HG03571 (cell line): ENCODE results near the gene LAMA2.

Experiments used
- ATAC-seq: cut with Tn5 transposase; IDR thresholded peaks from one replicate; pipeline ENCODE4 v1.9.1; 2021; ENCODE audit not compliant: unreplicated experiment

Gene LAMA2

DNA sequence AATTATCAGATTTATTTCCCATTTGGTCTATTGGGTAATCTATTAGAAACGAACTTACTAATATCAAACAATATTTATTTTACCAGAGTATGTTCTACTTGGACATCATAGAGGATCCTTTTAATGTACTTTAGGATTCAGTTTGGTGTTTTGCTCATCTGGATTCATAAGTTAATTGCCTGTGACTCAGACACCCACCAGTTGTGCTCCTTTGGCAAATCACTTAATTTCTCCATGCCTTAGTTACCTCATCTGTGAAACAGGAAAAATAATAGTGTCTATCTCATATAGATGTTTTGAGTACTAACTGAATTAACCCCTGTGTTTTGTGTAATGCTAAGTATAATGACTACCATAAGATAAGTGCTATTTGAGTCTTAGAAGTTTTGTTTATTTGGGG is 292.1 kb downstream of the LAMA2 start:
- ATAC-seq: no peak

DNA sequence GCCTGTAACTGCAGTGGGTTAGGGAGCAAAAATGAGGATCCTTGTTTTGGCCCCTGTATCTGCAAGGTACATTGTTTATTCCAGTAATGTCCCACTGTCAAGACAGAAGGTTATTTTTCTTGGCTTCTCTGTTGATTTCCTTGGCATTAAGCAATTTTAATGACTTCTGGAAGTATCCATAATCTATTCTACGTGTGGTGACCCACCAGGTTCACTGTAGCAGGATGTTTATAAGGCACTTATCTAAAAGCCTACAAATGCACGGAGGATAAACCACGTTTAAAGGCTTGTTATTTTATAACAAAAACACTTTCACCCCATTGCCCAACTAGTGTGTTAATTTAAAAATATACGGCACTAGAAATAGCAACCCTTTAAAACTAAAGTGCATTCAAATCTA is 294.9 kb downstream of the LAMA2 start:
- no peak for ATAC-seq

DNA sequence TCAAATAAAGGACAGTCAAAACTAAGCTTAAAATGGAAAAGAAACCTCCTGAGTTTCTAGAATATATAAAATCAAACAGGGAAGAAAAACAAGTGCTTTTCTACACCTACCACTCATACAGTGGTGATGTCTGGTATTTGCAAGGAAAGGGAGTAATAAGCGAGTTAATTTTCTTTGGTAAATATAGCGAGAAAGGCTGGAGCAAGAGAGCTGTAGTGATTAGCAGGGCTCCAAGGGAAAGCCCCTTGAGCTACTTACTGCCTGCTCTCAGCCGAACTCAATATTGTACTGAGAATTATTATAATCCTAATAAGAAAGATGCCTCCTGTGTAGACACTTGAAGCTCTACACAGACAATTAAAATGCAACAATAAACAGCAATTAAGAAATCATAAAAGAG is 296.3 kb downstream of the LAMA2 start:
- no peak for ATAC-seq

DNA sequence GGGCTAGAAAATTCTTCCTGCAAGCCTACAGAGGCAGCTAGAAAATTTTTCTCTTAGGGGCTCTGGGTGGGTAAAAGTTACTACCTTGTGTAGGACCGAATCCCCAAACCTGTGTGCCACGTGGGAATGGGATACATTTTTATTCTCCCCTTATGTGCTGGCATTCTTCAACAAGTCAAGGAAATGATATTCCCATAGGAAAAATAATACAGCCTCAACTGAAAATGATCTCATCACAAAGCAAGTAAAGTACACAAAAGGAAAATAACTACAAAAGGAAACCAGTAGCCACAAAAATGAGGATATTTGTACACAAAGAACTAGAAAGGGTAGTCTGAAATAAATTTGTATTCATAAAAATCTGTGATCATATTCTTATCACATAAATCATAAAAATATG is 298.1 kb downstream of the LAMA2 start:
- ATAC-seq: no peak

DNA sequence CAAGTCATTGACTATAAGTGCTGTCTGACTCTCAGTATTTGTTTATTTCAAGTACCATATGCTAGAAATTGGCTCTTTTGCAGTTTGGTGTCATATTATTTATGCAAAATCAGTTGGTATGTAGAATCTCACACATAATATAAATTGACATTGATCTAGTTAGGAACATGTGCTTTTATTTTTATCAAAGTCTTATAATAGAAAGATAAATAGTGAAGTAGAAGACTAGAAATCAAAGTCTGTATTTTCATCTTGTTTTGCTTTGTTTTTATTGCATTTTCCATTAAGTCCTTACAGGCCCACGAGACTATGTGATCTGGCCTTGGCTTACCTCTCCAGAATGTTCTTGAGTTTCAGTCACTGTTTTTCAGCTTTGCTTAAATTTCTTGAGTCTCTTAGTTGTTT is 300.3 kb downstream of the LAMA2 start:
- no peak for ATAC-seq

DNA sequence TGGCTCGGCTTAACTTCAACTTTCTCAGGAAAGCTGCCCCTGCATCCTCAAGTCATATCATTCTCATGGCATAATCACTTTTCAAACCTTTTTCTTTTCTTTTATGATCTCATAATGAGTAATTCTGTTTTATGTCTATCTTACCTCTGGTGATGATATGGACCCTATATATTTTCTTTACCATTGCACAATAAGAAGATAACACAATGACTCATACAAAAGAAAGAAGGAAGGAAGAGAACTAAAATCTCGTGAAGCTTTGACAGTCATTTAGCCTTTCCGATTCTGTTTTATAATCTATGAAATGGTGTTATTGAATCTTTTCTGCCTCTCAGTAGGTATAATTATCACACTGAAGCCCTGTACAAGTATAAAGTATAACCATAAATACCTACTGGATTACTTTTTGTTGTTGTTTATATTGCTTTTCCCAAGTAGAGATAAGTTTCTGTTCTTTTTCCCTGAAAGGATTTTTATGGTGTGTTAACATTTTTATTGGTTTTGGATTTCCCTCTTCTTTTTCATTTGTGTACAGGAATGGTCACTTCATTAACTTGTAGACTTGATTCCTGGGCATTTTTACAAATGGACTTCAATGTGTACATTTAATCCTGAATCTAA is 300.9 kb downstream of the LAMA2 start:
- ATAC-seq: no peak

DNA sequence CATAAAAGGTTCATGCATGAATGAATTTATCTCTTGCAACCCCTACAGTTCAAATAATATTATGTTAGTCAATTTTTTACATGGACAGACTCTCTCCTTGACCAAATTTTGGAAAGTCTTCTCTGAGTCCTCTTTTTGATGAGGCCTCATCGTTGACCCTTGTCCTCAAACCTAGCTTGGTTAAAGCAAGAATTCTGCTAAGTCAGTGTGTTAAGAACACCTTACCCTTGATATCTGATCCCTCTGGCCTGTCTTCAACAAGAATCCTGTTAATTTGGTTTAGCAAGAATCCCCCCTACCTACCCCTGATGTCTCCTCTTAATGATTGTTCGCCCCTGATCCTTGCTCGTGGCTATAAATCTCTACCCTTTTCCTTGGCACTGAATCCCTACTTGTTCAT is 301.4 kb downstream of the LAMA2 start:
- ATAC-seq: no peak

DNA sequence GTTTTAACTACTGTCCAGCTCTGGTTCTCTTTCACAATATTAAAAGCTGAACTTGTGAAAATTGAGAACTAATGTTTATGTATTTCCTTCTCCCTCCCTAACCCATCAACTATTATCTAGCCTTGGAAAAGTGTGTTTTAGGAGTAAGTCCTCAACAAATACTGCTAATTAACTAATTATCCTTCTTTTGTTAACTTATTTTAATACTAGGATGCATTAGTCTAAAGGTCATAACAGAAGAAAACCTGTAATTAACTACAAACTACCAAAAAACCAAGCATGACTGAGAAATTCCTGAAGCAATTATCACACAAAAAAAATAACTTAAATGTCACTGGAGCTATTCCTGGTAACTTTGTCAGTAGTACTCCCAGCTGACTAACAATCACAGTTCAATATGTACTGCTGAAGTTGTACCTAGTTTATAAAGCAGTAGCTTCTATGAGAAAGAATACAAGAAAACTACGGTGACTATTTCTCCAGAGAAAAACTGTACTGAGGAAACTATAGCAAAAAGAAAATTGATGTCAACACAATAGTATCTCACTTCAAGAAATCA is 301.9 kb downstream of the LAMA2 start:
- ATAC-seq: no peak

DNA sequence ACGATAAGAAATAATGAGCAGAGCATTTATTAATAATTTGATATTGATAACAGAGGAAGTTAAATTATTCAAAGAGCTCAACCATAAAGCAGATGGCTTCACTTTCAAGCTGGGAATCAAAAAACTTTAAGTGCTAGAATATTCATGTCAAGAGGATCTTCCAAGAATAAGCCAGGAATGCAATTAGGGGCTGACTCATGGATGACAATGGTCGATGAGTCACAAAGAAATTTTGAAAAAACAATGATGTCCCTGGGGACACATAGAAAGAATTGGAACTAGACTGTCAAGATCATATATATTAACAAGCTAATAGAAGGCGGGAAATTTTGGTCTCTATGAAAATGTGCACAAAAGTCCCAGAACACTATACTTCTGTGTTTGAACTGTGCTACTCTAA is 304.1 kb downstream of the LAMA2 start:
- ATAC-seq: no peak

DNA sequence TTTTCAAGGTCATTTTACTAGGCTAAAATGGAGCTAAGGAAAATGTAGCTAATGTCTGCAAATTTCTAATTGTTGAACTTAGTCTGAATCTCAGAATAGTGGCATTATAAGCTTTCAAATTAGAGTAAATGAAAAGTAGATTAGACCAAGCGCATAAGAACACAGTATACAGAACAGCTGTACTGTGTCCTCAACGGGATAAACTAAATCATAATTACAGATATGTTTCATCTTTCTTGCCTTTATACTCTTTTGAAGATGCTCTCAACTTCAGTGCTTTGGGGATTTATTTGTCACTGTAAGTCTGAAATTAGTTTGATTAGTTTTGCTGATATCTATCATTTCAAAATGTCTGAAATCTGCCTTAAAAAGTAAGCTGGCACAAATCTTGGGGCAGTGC is 305.4 kb downstream of the LAMA2 start:
- ATAC-seq: no peak

DNA sequence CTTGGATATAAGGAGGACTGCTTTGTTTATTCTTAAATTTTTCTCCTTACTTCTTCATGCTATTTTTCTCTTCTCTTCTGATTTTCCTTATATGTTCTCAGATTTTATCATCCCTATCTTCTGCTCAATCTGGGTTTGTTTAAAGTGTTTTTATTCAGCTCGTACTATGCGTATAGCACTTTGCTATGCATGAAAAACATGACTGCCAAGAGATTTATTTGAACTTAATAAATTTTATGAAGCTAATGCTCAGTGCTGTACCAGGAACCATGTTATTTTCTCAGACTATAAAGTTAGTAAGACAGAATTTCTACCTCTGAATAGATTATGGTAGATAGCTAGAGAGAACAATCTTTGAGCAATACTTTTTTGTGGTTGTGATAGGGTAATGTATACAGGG is 305.9 kb downstream of the LAMA2 start:
- ATAC-seq: no peak

DNA sequence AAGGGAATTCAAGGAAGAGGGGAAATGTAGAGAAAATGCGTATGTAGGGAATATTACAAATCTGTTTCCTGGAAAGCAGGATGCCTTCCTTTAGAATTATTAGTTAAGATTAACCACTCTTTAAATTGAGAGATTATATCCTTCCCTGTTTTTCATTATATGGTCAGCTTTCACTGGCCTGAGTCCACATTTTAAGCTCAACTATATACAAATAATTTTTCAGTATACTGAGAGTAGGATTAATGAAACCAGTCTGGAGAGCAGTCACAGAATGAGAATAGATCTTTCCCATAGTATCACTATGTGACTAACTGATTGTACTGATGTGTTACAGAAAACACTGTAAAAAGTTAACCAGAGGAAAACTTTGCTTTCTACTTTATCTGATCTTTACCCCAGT is 306.3 kb downstream of the LAMA2 start:
- no peak for ATAC-seq

DNA sequence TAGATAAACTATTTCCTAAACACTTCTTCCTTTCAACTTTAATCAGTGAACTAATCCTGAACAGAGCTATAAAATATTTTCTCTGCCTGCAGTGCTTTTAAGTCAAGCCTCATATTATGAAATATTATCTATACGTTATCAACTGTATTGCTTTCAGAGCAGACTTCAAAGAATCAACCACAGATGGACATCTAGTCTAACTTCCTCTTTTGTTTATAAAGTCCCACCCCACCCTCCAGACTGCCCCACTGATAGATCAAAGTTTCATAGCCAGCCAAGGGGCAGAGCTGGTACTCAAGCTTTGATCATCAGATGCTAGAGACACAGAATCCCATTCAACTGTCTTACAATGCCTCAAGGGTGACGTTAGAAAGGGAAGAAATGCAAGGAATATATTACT is 308.3 kb downstream of the LAMA2 start:
- no peak for ATAC-seq

DNA sequence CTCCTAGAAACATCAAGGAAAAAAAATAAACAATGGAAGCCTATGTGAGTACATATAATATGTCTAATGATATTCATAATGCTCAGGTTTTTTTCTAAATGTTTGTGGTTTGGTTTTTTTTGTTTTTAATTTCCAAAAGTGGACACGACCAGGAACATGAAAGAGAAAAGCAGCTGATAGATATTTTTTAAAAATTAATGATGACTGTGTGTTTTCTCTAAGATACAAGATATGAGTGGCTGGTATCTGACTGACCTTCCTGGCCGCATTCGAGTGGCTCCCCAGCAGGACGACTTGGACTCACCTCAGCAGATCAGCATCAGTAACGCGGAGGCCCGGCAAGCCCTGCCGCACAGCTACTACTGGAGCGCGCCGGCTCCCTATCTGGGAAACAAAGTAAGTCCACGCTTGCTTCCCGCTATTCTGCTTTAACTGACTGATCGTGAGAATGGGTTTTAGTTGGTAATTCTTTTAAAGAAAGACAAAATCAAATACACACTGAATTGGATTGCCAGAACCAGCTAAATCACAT is 309.6 kb downstream of the LAMA2 start:
- ATAC-seq: no peak

DNA sequence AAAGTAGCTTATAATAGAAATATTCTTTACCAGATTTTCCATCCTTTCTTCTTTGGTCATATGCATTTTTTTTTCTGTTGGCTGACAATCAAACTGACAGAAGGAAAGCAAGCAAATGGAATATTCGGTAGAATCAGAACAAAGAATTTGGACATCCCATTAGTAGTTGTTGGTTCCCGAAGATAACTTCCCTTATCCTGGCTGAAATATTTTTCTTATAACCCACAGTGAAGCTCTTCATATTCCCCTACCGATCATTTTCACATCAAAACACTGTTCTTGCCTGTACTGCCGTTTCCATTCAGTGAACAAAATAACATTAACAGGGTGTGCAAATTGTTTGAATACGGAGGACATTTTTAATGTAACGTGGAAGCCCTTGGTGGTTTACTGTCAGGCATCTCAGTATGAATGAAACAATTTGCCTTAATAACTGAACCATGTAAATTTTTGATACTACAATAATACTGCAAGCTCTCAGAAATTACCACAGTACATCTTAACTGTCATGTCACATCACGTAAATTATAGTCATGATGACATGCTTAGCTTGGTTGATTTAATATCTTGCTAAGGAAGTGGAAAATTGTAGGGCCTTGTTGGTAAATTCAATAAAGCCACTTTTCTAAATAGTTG is 311.5 kb downstream of the LAMA2 start:
- ATAC-seq: no peak

DNA sequence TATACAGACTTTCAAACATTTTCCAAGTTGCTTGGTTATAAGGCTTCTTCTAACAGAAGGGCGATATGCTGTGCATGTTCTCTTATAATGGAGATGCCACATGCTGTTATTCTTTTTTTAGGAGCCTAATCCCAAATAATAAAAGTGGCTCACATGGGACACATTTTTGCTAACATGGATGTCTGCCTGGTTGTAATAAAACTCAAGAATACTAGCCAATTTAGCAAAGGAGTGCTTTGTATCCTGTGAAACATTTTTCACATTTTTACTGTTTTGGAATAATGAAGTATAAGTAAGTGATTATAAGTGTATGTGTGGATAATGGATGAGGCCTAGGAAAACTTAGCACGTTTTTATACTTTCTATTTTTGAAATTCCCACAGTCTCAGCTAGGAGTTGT is 312.2 kb downstream of the LAMA2 start:
- ATAC-seq: no peak

DNA sequence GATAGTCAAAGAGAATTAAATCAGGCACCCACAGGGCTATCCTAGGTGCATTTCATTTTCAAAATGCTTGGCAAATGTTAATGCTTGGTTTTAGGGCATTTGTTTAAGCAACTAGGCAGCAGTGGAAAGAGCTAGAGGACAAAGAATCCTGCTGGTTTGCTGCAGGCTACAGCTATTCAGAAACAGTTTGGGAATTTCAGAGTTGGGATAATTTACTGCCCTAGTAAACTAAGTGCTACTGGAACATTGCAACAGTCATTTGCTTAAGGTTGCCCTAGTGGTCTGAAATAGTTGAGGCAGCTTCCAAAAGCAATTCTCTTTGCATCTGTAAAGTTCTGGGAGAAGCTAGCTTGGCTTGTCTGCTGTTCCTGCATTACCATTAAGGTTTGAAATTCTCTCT is 312.7 kb downstream of the LAMA2 start:
- ATAC-seq: no peak

DNA sequence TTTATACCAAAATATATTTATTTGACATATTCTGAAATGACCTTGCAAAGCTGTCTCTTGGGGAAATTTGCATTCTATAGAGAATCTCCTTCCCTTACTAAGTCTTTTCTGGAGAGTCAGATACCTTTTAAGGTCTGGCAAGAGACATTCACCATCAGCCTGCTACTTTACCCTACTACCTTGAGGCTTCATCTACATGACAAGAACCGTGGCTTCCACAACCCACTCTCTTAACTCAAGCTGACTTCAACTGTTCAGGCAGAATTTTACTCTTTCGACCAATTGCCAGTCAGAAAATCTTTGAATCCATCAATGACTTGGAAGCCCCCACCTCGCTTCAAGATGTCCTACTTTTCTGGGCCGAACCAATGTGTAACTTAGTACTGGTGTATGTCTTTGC is 314.2 kb downstream of the LAMA2 start:
- ATAC-seq: no peak

DNA sequence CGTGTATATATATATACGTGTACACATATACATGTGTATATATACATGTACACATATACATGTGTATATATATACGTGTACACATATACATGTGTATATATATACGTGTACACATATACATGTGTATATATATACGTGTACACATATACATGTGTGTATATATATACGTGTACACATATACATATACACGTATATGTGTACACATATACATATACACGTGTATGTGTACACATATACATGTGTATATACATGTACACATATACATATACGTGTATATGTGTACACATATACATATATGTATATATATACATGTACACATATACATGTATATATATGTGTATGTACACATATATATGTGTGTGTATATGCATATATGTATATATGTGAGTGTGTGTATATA is 317.2 kb downstream of the LAMA2 start:
- ATAC-seq: no peak

DNA sequence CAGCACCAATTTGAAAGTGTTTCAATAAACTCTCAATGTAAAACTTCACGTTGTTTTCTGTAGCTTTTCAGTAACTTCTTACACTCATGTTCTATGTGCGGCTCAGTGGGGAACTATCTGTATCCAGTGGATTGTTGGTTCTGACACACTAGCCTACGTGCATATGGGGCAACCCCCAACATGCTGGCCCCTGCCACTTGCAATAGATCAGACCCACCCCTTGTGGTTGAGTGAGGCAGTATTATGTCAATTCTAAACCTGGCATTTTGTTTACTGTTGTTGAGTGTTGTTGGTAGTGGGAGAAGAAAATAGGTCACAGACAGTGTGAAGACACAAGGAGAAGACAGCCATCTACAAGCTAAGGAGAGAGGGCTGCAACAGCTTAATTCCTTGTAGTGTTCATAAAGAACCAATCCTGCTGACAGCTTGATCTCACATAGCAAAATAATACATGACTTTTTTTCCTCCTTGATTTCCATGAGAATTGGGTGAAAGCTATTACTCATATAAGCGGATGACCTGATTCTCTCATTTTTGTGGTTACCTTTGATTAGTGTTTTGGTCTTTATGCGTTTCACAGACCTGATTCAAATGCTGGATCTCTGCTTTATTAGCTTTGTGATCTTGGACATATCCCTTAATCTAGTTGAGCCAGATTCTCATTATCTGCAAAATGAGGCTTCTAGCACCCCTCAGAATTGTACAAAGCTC is 320.4 kb downstream of the LAMA2 start:
- ATAC-seq: no peak

DNA sequence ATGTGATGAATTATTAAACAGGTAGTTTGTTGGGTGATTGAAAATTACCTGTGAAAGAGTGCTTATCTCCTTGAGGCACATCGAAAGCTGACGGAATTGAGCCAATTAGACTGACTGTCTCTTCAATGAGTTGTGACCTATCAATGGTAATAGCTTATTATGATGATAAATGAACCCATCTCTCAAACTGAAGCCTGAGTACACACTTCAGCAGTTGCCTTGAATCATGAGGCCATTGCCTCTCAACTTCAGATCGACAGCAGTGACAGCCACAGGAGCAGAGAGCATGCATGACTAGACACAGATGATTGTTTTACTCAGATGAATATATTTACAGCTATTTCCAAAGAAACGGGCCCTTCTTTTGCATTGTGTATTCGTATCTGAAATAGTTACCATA is 323.9 kb downstream of the LAMA2 start:
- ATAC-seq: no peak

DNA sequence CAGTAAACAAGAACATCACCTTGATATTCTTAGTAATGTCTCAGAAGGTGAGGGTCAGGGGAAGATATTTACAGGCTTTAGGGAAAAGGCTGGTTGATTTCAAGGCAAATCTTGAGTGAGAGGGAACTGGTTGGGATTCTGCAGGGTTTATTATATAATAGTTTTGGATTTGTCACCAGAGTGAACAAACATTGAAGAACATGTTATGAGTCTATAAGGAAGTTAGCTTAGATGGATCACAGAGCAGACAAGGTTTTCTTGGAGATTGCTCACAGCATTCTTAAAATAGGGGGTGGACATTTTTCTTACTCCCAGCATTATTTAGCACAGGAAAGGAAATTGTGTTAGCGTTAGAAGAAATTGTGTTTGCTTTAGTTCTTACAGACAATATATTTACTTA is 324.9 kb downstream of the LAMA2 start:
- no peak for ATAC-seq
